HUES64 (cell line): ENCODE data around the gene LYRM4.

Experiments used
- H3K27ac ChIP-seq: 2 replicates; pipeline ENCODE4 v1.7.0; 2013; ENCODE audit warnings: low read depth, low read length, inconsistent platforms
- H3K27me3 ChIP-seq: 2 replicates; pipeline ENCODE4 v1.6.1; 2013; ENCODE audit warnings: mild to moderate bottlenecking, low read length; ENCODE audit not compliant: insufficient read depth
- H3K36me3 ChIP-seq: 2 replicates; pipeline ENCODE4 v1.6.1; 2013; ENCODE audit warnings: mild to moderate bottlenecking, low read length; ENCODE audit not compliant: insufficient read depth
- H3K4me1 ChIP-seq: 2 replicates; pipeline ENCODE4 v1.6.1; 2013; ENCODE audit warnings: mild to moderate bottlenecking, low read length, moderate library complexity; ENCODE audit not compliant: insufficient read depth
- H3K4me3 ChIP-seq: 2 replicates; pipeline ENCODE4 v1.5.1; 2013; ENCODE audit warnings: mild to moderate bottlenecking, low read length, moderate library complexity
- H3K9ac ChIP-seq: 2 replicates; pipeline ENCODE4 v1.6.1; 2013; ENCODE audit warnings: mild to moderate bottlenecking, low read depth, low read length
- H3K9me3 ChIP-seq: 2 replicates; pipeline ENCODE4 v1.6.1; 2013; ENCODE audit warnings: low read depth, low read length; ENCODE audit not compliant: insufficient read depth
- WGBS: fragments of 150-250, 120-280 bp; methylation state at CpG from one replicate; pipeline ENCODE4 v1.1.7; 2013; ENCODE audit warnings: missing lambda C conversion rate; 5-methylcytosine and 5-hydroxymethylcytosine counted together

LYRM4 gene

DNA sequence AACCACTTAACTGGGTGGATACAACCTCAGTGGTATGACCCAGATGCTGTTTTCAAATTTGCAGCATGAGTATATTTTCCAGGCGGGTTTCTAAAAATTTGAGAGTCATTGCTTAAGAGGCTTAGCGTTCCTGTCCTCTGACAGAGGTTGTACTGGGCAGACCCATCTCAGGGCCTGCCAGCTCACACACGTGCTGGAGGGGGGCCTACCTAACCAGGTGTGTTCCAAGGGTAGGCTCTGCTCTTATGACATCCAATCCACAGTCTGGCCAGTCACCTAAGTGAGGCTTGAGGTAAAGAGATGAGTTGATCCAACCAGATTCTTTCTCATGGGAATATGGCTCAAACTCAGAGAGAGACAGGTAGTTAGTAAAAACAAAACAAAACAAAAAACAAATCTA is 1.3 kb downstream of the LYRM4 start:
- Histone ChIP-seq H3K36me3 (peaks cover 26% of the 10 kb centered on the region), H3K4me3 (peak overlapping the region; percentile 88), H3K9me3 (no peaks in the 10 kb centered on the region), H3K4me1 (no peaks in the 10 kb centered on the region; the same call in 1 of the 2 replicates), H3K27ac (no peak overlapping the region), H3K27me3 (no peaks in the 10 kb centered on the region), H3K9ac (peak overlapping the region; percentile 79)
- WGBS, result 92% methylated on average over 3 of the region's 3 CpGs

DNA sequence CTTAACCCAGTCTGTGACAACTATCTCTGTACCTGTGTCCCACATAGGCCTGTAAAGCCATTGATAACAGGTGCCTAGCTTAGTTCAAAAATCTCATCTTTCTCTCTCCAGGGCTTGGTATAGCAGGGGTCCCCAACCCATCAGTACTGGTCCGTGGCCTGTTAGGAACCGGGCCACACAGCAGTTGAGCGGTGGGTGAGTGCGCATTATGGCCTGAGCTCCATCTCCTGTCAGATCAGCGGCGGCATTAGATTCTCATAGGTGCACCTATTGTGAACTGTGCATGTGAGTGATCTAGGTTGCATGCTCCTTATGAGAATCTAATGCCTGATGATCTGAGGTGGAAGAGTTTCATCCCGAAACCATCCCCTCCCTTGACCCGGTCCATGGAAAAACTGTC is 3.4 kb downstream of the LYRM4 start:
- H3K9me3 ChIP-seq, result no peaks in the 10 kb centered on the region
- no peak overlapping the region for H3K27ac ChIP-seq
- no peaks in the 10 kb centered on the region; the same call in 1 of the 2 replicates for H3K4me1 ChIP-seq
- H3K9ac ChIP-seq, result no peak overlapping the region
- no peaks in the 10 kb centered on the region for H3K27me3 ChIP-seq
- H3K4me3 ChIP-seq, result no peak overlapping the region
- 97% methylated on average over 8 of the region's 8 CpGs for WGBS
- H3K36me3 ChIP-seq, result peaks cover 44% of the 10 kb centered on the region

DNA sequence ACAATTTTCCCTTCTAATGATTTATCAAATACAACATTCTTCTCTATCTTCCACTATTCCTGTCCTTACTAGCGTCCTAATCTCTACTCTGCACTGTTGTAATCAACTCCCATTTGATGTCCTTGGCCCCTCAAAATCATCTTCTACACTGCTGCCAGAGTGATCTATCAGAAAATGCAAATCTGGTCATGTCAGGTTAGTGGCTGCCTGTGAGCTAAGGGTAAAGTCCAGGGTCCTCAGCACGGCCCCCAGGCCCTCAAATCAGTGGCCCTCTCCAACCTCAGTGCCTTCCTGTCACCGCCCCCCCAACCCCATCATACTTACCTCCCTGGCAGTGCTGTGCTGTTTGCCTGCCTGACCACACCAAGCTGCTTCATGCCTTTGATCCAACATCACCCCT is 3.8 kb downstream of the LYRM4 start:
- Histone ChIP-seq H3K4me1 (no peaks in the 10 kb centered on the region; the same call in 1 of the 2 replicates), H3K9me3 (no peaks in the 10 kb centered on the region), H3K27me3 (no peaks in the 10 kb centered on the region), H3K4me3 (no peak overlapping the region), H3K9ac (no peak overlapping the region), H3K36me3 (peaks cover 45% of the 10 kb centered on the region), H3K27ac (no peak overlapping the region)
- 94% methylated on average over 3 of the region's 3 CpGs for WGBS

DNA sequence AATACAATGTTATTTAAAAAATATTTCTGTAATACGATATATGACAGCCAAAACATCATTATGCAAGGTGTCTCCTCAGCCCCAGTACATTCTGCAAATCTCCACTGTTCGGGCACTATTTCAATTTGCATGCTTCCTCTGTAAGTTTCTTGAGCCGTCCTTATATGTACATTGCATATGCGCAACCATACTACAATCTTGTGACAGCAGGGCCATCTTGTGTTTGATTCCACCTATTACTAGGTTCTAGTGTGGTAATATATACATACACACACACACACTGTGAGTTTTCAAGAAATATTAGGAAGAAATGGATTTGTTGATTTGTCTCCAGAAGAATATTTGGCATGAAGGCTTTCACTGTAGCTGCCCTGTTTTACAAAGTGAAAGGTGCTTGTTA is 9.8 kb downstream of the LYRM4 start:
- H3K27ac ChIP-seq, result no peak overlapping the region
- 92% methylated on average over 4 of the region's 4 CpGs for WGBS
- no peaks in the 10 kb centered on the region for H3K4me1 ChIP-seq
- no peaks in the 10 kb centered on the region for H3K27me3 ChIP-seq
- H3K36me3 ChIP-seq, result peaks cover 40% of the 10 kb centered on the region; the same call in 1 of the 2 replicates
- no peaks in the 10 kb centered on the region for H3K9me3 ChIP-seq
- no peak overlapping the region for H3K9ac ChIP-seq
- no peak overlapping the region for H3K4me3 ChIP-seq

DNA sequence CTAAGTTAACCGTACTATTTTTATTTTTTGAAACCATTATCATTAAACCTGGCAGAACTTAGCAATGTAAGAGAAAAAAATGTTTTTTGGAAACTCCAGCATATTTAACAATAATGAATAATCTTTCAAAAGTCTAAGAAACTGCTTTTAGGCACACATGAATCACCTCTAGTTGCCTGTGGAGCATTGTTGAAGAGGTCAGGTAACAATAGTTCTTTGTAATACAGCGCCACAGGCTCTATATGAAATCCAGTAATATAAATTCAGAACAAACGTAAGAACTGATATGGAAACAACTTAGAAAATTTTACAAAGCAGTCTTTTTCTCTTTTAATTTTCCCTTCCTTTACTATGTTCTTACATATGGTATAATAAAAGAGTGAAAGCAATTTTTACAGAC is 10.3 kb downstream of the LYRM4 start:
- 92% methylated on average over 3 of the region's 3 CpGs for WGBS
- Histone ChIP-seq H3K4me3 (no peak overlapping the region), H3K27ac (no peak overlapping the region), H3K27me3 (no peaks in the 10 kb centered on the region), H3K9me3 (no peaks in the 10 kb centered on the region), H3K4me1 (no peaks in the 10 kb centered on the region), H3K36me3 (peaks cover 39% of the 10 kb centered on the region; the same call in 1 of the 2 replicates), H3K9ac (no peak overlapping the region)

DNA sequence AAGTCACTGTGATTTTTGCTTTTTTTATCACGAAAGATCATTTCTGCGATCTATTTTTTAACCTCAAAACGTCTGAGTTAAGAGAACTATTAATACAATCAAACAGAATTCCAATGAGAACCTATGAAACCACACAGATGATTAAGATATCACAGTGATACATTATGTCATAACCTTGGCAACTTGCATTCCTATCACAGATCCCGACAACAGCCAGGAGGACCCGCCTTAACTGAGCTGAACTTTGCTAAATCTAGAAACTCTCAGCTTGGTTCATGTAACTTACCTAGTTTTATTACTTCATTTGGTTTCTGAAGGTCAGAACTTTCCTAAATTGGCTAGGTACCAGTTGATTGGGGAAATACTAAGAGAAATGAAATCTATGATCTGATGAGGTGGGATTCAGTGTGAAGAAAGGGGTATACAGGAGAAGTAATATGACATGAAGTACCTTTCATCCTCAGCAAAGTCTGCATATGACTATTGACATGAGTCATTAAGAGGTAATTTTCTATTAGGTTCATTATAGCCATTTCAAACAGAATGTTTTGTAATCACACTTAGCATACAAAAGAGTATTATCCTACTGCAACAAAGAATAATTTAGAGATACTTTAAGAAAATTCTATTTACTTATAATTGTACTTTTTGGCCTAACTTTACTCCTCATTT is 11.2 kb downstream of the LYRM4 start:
- Histone ChIP-seq H3K27ac (no peak overlapping the region), H3K4me3 (no peak overlapping the region), H3K36me3 (peaks cover 36% of the 10 kb centered on the region; the same call in 1 of the 2 replicates), H3K9me3 (no peaks in the 10 kb centered on the region), H3K27me3 (no peaks in the 10 kb centered on the region), H3K4me1 (no peaks in the 10 kb centered on the region), H3K9ac (no peak overlapping the region)
- WGBS, result 93% methylated on average over 5 of the region's 5 CpGs

DNA sequence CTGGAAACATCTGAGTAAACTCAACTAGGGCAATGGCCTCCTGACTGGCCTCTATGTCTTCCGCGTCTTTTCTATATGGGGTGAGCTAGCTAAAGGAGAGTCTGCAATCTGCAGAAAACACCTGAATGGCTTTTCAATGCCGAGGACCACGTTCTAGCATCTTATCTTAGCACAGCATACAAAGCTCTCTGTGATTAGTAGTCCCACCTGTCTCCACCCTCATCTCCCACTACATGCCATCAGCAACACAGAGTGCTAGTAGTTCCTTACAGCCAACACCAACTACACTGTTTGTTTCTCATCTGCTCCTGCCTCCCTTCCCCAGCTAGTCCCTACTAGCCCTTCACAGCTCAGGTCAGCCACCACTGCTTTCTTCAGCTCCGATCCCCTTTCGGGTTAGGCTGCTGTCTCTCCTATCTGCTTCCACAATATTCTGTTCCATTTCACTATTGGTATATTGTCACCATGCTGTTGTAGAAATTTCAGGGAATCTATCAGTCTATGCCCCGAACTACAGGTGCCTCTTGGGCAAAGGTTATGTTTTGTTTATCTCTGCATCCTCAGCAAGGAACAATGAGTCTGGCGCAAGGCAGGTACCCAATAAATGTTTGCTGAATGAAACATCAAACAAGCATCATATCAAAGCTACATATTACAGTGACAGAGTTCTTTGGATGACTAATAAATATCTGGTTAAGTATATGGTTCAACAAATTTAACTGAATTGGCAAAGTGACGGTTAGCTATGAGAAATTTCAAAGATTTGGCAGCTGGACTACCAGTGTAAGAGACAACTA is 12.2 kb downstream of the LYRM4 start:
- Histone ChIP-seq H3K9ac (no peak overlapping the region), H3K27me3 (no peaks in the 10 kb centered on the region), H3K27ac (no peak overlapping the region), H3K9me3 (no peaks in the 10 kb centered on the region), H3K4me1 (no peaks in the 10 kb centered on the region), H3K4me3 (no peak overlapping the region), H3K36me3 (peaks cover 25% of the 10 kb centered on the region; the same call in 1 of the 2 replicates)
- WGBS, result 95% methylated on average over 9 of the region's 9 CpGs

DNA sequence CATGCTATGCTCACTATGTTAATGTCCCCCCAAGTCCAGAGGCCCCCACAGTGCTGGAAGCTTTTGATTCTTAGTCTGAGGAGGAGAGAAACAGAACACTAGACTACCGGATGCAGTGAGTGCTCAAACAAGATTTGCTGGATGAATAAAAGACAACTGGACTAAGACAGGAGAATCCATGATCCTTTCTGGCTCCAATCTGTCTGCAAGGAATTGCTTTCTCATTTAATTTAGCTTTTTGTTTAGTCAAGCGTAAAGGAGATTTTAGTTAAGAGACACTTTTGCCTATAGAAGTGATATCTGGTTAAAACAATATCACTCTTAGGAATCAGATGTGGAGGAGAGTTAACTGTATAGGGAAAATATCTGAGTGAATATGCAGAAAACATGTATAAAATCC is 13.5 kb downstream of the LYRM4 start:
- H3K9ac ChIP-seq, result no peak overlapping the region
- H3K9me3 ChIP-seq, result no peaks in the 10 kb centered on the region
- WGBS, result 100% methylated on average over 2 of the region's 2 CpGs
- no peak overlapping the region for H3K27ac ChIP-seq
- peaks cover 18% of the 10 kb centered on the region; the same call in 1 of the 2 replicates for H3K36me3 ChIP-seq
- H3K4me1 ChIP-seq, result no peaks in the 10 kb centered on the region
- no peak overlapping the region for H3K4me3 ChIP-seq
- H3K27me3 ChIP-seq, result no peaks in the 10 kb centered on the region

DNA sequence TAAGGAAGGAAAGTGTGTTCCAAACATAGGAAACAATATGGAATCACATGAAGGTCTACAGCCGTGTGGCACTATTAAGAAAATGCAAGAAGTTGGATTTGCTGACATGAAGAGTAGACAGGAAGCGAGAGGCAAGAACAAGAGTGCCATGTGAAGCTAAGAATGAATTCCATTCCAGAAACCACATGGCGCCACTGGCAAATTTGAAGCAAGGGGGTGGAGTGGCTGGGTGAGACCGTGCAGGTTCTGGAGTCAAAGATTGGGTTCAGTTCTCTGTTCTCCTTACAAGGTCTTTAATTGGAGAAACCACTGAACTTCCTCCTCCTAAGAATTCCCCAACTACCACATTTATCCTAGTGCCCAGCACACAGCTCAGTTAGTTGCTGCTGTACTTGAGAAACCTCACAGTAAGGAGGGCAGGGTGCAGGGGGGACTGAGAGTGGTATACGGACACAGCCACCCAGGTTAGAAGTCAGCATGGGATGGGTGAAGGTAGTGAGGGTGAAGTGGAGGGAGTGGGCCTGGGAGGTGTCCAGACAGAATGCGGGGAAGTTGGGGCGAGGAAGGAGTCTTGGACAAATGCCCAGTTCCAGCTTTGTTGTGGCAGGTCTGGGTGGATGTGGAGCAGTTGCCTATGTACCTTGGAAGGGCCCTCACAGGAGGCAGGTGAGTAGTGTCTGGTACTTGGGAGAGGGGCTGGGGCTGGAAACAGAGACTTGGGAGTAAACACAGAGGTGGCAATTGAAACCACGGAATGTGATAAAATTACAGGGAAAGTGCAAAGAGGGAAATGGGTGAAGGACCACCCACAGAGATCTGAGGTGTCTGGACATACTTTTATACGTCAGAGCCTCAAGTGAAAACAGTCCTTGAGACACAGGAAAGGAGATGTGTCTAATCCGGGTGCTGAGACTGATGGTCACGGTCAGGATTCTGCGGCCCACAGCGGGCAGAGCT is 14.3 kb downstream of the LYRM4 start:
- WGBS, result 95% methylated on average over 13 of the region's 13 CpGs
- H3K36me3 ChIP-seq, result peaks cover 12% of the 10 kb centered on the region; the same call in 1 of the 2 replicates
- H3K27me3 ChIP-seq, result no peaks in the 10 kb centered on the region

DNA sequence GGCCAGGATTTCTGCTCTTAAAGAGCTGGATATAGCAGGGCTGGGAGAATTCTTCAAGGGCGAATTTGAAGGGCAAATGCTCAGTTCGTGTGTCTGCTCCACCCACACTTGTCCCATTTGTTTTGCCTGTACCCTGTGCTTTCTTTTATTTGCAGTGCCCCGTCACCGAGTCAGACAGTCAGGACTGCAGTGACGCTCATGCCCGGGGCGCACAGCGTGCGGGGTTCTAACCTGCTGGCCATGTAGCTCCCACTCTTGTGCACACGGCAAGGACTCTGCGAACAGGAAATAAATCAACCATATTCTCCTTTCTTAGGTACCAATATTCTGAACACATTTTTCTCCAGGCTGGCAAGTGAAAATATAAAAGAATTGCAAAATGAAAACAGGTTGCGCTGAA is 17.7 kb downstream of the LYRM4 start:
- peaks cover 16% of the 10 kb centered on the region for H3K4me1 ChIP-seq
- H3K9ac ChIP-seq, result no peak overlapping the region
- WGBS, result 94% methylated on average over 11 of the region's 12 CpGs
- H3K27ac ChIP-seq, result no peak overlapping the region
- no peaks in the 10 kb centered on the region for H3K27me3 ChIP-seq
- no peaks in the 10 kb centered on the region for H3K9me3 ChIP-seq
- no peak overlapping the region for H3K4me3 ChIP-seq
- peaks cover 4% of the 10 kb centered on the region; the same call in 1 of the 2 replicates for H3K36me3 ChIP-seq

More for the DNA sequence above, 14.3 kb downstream of the LYRM4 start:
- Histone ChIP-seq H3K9me3 (no peaks in the 10 kb centered on the region), H3K4me1 (peaks cover 5% of the 10 kb centered on the region), H3K9ac (no peak overlapping the region), H3K4me3 (no peak overlapping the region), H3K27ac (no peak overlapping the region)
